Kidney (tissue), 14 donors: ENCODE measurements around the gene CPXM2. TPM values are rescaled to one million over a fixed set of nuclear protein-coding genes. Genes with fewer than 3 reads are reported as not detected.

ENCODE experiments used
- DNase-seq, 5 donors: peaks; one replicate each; pipeline ENCODE4 v3.0.0-alpha.2; 2013 to 2020
- FAIRE-seq: peaks from 2 replicates; lab custom pipeline; 2012; peaks lifted over from hg19 to GRCh38; lab: Jason Lieb, UNC
- H3K27ac ChIP-seq, 2 donors: one replicate each; pipeline ENCODE4 v1.7.0; 2013; ENCODE audit warnings: low read depth in 2 of 2, low read length in 2 of 2, inconsistent platforms in 1 of 2
- H3K27me3 ChIP-seq: one replicate; pipeline ENCODE4 v1.7.1; 2013; ENCODE audit warnings: low read length, inconsistent platforms; ENCODE audit not compliant: control insufficient read depth, insufficient read depth
- H3K36me3 ChIP-seq, 3 donors: one replicate each; pipeline versions ENCODE4 v1.7.0 to v1.7.1; 2013; ENCODE audit warnings: low read length in 3 of 3, control low read depth in 1 of 3, inconsistent platforms in 1 of 3; ENCODE audit not compliant: insufficient read depth in 3 of 3, control insufficient read depth in 2 of 3
- H3K4me1 ChIP-seq, 3 donors: one replicate each; pipeline versions ENCODE4 v1.7.0 to v1.7.1; 2013; ENCODE audit warnings: low read length in 3 of 3, inconsistent platforms in 1 of 3, low read depth in 1 of 3; ENCODE audit not compliant: control insufficient read depth in 2 of 3, insufficient read depth in 2 of 3
- H3K4me3 ChIP-seq, 3 donors: one replicate each; pipeline versions ENCODE4 v1.7.0 to v1.8.1; 2013; ENCODE audit warnings: low read length in 3 of 3, control low read depth in 1 of 3, inconsistent platforms in 1 of 3
- H3K9ac ChIP-seq, 3 donors: one replicate each; pipeline versions ENCODE4 v1.7.0 to v1.7.1; 2013; ENCODE audit warnings: low read length in 3 of 3, control low read depth in 1 of 3, inconsistent platforms in 1 of 3
- H3K9me3 ChIP-seq, 3 donors: one replicate each; pipeline versions ENCODE4 v1.7.0 to v1.7.1; 2013; ENCODE audit warnings: low read length in 3 of 3, control low read depth in 1 of 3, inconsistent platforms in 1 of 3; ENCODE audit not compliant: control insufficient read depth in 2 of 3, insufficient read depth in 1 of 3
- CTCF ChIP-seq: IDR thresholded peaks from 3 replicates; pipeline ENCODE4 v1.5.1; 2012; ENCODE audit warnings: mild to moderate bottlenecking, moderate library complexity, borderline replicate concordance; ENCODE audit not compliant: insufficient read depth; ENCODE audit errors: extremely low read depth
- intact Hi-C: fragments of 100-400 bp; cut with DNase I; formaldehyde crosslinking; loops from one replicate; pipeline ENCODE4 v1.11.1; 2022
- polyA plus RNA-seq: library from polyadenylated mRNA; stranded (reverse); fragments of 350-450 nt; fragmentation: Illumina TruSeq; extraction: RNeasy Lipid Tissue Mini Kit (QIAGEN cat#74804); gene quantifications from one replicate; pipeline ENCODE4 v1.2.3, GENCODE V29; 2014; ENCODE audit warnings: low read depth, low replicate concordance; ENCODE audit not compliant: insufficient read depth
- total RNA-seq: library from RNA; stranded (reverse); fragmentation: NEBNext Ultra II Directional; extraction: Animal tissue kit (Norgen Biotek cat#: 25700); gene quantifications from one replicate; pipeline ENCODE4 v1.2.1, GENCODE V29; 2021
- donor health status: control.
- donor health status: control.
- donor health status: control.
- donor health status: control.
- donor health status: control.
- donor health status: DM: yes; HTN: yes; CAD: no.
- donor health status: Normal renal cell carcinoma (clear cell type).

Gene CPXM2
- total and polyA plus RNA-seq, 2 donors from 2014 or later = 18.1 to 18.5 TPM

- FAIRE-seq = no peak
- Histone ChIP-seq H3K27ac (no peak overlapping the region), H3K4me3 (no peak overlapping the region), H3K36me3 (no peaks in the 10 kb centered on the region), H3K27me3 (no peaks in the 10 kb centered on the region), H3K9ac (no peak overlapping the region), H3K4me1 (no peaks in the 10 kb centered on the region), H3K9me3 (no peaks in the 10 kb centered on the region)
- no peak for DNase-seq
- intact Hi-C loops = no loop called here
- no peak for TF ChIP-seq CTCF
Observed at GRCh38 chr10:123761038-123761428, 130.6 kb downstream of the CPXM2 start.

GRCh38 chr10:123760356-123761037, 131.1 kb downstream of the CPXM2 start:
- DNase-seq = no peak
- no peaks in the 10 kb centered on the region for H3K27me3 ChIP-seq
- TF ChIP-seq CTCF = no peak

GRCh38 chr10:123759501-123760031, 132.0 kb downstream of the CPXM2 start:
- Histone ChIP-seq H3K9me3 (no peaks in the 10 kb centered on the region), H3K36me3 (no peaks in the 10 kb centered on the region), H3K9ac (no peak overlapping the region), H3K4me3 (no peak overlapping the region), H3K4me1 (no peaks in the 10 kb centered on the region), H3K27me3 (no peaks in the 10 kb centered on the region), H3K27ac (no peak overlapping the region)
- intact Hi-C loops = no loop called here
- no peak for TF ChIP-seq CTCF
- no peak for FAIRE-seq
- peak in 4 of 5 donors; percentile 60 to 89 (median 78) for DNase-seq

More at GRCh38 chr10:123760356-123761037, 131.1 kb downstream of the CPXM2 start:
- intact Hi-C loops = no loop called here
- Histone ChIP-seq H3K4me3 (no peak overlapping the region), H3K4me1 (no peaks in the 10 kb centered on the region), H3K9ac (no peak overlapping the region), H3K27ac (no peak overlapping the region), H3K9me3 (no peaks in the 10 kb centered on the region), H3K36me3 (no peaks in the 10 kb centered on the region)
- no peak for FAIRE-seq
